ENCODE results near the gene CREBBP.

The CREBBP gene

DNA sequence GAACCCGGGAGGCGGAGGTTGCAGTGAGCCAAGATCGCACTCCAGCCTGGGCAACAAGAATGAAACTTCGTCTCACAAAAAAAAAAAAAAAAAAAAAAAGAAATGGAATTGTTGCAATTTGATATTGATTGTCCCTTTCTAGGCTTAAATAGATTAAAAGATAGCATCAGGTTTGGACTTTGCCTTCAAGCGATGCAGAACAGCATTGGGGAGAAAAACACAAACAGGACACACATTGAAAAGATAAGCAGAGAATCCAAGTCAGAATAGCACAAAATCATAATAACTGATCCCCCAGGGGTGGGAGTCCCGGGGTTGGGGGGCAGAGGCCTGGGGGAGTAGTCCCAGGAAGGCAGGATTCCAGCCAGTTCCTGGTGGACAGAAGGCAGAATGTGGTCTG, 3.9 kb upstream of the CREBBP start:
- no peak overlapping the region for H3K4me3 ChIP-seq (replicated peaks; ENCODE audit: low read depth, low read length)
- TF ChIP-seq, protein P1, sequence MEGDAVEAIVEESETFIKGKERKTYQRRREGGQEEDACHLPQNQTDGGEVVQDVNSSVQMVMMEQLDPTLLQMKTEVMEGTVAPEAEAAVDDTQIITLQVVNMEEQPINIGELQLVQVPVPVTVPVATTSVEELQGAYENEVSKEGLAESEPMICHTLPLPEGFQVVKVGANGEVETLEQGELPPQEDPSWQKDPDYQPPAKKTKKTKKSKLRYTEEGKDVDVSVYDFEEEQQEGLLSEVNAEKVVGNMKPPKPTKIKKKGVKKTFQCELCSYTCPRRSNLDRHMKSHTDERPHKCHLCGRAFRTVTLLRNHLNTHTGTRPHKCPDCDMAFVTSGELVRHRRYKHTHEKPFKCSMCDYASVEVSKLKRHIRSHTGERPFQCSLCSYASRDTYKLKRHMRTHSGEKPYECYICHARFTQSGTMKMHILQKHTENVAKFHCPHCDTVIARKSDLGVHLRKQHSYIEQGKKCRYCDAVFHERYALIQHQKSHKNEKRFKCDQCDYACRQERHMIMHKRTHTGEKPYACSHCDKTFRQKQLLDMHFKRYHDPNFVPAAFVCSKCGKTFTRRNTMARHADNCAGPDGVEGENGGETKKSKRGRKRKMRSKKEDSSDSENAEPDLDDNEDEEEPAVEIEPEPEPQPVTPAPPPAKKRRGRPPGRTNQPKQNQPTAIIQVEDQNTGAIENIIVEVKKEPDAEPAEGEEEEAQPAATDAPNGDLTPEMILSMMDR (IDR thresholded peaks at IDR 0.05; ENCODE audit: insufficient read depth, low read length, poor library complexity, severe bottlenecking) = no peak

DNA sequence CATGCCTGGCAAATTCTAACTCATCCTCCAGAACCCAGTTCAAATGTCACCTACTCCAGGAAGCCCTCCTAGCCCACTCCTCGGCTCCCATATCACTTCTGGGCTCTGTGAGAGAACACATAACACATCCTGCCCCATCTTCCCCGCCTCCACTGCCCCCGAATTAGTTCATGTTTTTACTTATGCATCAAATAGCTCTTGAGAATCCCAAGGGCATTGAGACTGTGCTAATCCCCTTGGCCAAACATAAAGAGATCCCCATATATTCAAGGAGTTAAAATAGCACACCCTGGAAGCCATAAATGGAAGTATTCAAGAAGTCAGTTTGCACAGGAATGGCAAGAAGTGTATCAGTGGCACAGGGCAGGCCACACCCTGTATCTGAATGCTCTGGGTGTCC, 2.0 kb upstream of the CREBBP start:
- no peaks in the 10 kb centered on the region for H3K36me3 ChIP-seq (ENCODE audit: control insufficient read depth, insufficient read depth, low read length)
- no peaks in the 10 kb centered on the region for H3K27me3 ChIP-seq (replicated peaks; ENCODE audit: control insufficient read depth, insufficient read depth, low read length)
- H3K4me3 ChIP-seq (replicated peaks; ENCODE audit: low read depth, low read length) = no peak overlapping the region
- TF ChIP-seq, protein P1 (IDR thresholded peaks at IDR 0.05; ENCODE audit: insufficient read depth, low read length, poor library complexity, severe bottlenecking) = no peak
- DNase-seq (ENCODE audit: extremely low read depth, insufficient read length) = no peak

More for the DNA sequence above, 3.9 kb upstream of the CREBBP start:
- no peak for DNase-seq (ENCODE audit: extremely low read depth, insufficient read length)
- H3K27me3 ChIP-seq (replicated peaks; ENCODE audit: control insufficient read depth, insufficient read depth, low read length) = no peaks in the 10 kb centered on the region; the same call in 1 of the 2 replicates
- no peaks in the 10 kb centered on the region for H3K36me3 ChIP-seq (ENCODE audit: control insufficient read depth, insufficient read depth, low read length)

DNA sequence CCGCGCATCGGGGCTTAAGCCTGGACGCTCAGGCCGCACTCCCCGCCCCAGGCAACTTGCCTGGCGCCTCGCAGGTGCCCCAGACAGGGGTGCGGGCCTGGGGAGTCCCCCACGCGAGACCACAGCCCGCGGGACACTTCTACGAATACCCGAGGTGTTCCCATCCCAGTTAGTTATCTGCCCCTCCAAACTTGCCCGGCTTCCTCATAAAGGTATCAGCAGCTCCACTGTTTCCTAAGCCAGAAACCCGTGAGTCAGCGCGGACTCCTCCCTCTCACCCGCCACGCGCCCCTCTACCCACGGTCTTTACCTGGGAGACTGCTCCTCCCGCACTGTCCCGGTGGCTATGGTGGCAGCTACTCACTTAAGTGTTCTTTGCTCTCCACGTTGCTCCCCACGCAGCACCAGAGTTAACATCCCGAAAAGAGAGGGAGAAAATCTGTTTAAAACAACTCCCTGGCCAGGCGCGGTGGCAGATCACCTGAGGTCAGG, 1.0 kb upstream of the CREBBP start:
- no peaks in the 10 kb centered on the region for H3K27me3 ChIP-seq (replicated peaks; ENCODE audit: control insufficient read depth, insufficient read depth, low read length)
- H3K36me3 ChIP-seq (ENCODE audit: control insufficient read depth, insufficient read depth, low read length) = no peaks in the 10 kb centered on the region
- no peak for DNase-seq (ENCODE audit: extremely low read depth, insufficient read length)
- H3K4me3 ChIP-seq (replicated peaks; ENCODE audit: low read depth, low read length) = peak overlapping the region; percentile 56; the same call in 1 of the 2 replicates
- TF ChIP-seq, protein P1 (IDR thresholded peaks at IDR 0.05; ENCODE audit: insufficient read depth, low read length, poor library complexity, severe bottlenecking) = no peak

DNA sequence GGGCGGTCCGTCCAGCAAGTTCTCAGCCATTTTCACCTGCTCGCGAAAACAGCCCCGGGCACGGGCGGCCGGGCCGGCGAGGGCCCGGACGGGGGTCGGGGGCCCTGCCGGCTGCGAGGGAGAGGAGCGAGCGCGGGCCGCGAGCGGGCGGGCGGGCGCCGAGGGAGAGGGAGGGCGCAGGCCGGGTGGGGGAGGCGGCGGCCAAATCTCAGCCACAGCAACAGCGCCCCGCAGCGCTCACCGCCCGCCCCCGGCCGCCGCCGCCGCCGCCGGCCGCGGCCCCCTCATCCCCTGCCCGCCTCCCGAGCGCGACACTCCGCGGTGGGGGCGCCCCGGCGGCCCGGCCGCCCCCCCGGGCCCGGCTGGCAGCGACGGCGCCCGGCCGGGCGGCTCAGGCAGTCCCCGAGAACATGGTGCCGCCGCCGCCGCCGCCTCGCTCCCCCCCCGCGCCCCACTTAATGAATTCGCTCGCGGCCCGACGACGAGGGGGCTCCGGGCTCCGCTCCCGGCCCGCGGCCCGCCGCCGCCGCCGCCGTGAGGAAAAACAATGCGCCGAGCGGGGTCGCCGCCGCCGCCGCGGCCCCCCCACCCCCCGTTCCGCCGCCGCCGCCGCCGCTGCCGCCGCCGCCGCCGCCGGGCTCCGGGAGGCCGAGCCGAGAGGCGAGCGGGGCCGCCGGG, 487 bp downstream of the CREBBP start:
- H3K4me3 ChIP-seq (replicated peaks; ENCODE audit: low read depth, low read length) = peak overlapping the region; percentile 91
- TF ChIP-seq, protein P1 (IDR thresholded peaks at IDR 0.05; ENCODE audit: insufficient read depth, low read length, poor library complexity, severe bottlenecking) = no peak
- no peaks in the 10 kb centered on the region for H3K27me3 ChIP-seq (replicated peaks; ENCODE audit: control insufficient read depth, insufficient read depth, low read length)
- H3K36me3 ChIP-seq (ENCODE audit: control insufficient read depth, insufficient read depth, low read length) = no peaks in the 10 kb centered on the region; the same call in 1 of the 2 replicates
- DNase-seq (ENCODE audit: extremely low read depth, insufficient read length) = peak; percentile 68

DNA sequence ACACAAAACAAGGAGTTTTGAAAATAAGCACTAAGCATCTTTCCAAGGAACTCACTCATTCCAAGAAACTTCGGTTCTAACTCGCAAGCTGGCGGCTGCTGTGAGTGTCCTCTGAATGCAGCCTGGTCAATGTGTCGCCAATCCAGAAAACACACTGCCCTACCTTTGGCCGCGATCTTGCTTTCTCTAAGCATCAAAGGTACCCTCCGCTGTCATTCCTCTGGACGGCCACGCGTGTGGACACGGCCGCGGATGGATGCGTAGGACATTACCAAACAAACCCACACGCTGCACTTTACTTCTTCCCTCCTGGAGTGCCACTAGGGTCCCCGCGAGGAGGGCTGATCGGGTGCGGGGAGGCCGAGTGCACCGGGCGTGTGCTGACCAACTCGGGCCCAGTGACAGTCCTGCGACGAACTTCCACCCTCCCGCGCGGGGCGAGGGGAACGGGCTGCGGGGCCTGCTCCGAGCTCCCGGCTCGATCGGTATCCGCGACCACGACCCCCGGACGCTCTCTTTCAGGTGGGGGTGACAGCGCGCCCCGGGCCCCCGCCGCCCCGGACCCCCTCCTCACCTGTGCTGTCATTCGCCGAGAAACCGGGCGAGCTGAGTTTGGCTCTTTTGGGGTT, 1.1 kb downstream of the CREBBP start:
- Histone ChIP-seq H3K36me3 (ENCODE audit: control insufficient read depth, insufficient read depth, low read length) (no peaks in the 10 kb centered on the region; the same call in 1 of the 2 replicates), H3K4me3 (replicated peaks; ENCODE audit: low read depth, low read length) (peak overlapping the region; percentile 91), H3K27me3 (replicated peaks; ENCODE audit: control insufficient read depth, insufficient read depth, low read length) (no peaks in the 10 kb centered on the region)
- DNase-seq (ENCODE audit: extremely low read depth, insufficient read length) = peak; percentile 51
- TF ChIP-seq, protein P1 (IDR thresholded peaks at IDR 0.05; ENCODE audit: insufficient read depth, low read length, poor library complexity, severe bottlenecking) = no peak

All from GM06990 (cell line).